Liver (tissue), 9 donors: ENCODE results near the gene CTTNBP2. TPM values are rescaled to one million over a fixed set of nuclear protein-coding genes. Genes with fewer than 3 reads are reported as not detected.

Experiments used
- DNase-seq: peaks from one replicate; pipeline ENCODE4 v3.0.0-alpha.2; 2017; ENCODE audit warnings: low spot score
- H3K27ac ChIP-seq, 2 donors: one replicate each; pipeline ENCODE4 v1.7.0; 2013; ENCODE audit warnings: inconsistent platforms in 2 of 2, low read length in 2 of 2, control low read depth in 1 of 2, low read depth in 1 of 2, mild to moderate bottlenecking in 1 of 2
- H3K27me3 ChIP-seq, 4 donors: one replicate each; pipeline versions ENCODE4 v1.6.1 to v1.7.0; 2013; ENCODE audit warnings: low read length in 3 of 4, inconsistent platforms in 1 of 4, mild to moderate bottlenecking in 1 of 4, moderate library complexity in 1 of 4; ENCODE audit not compliant: control insufficient read depth in 4 of 4, insufficient read depth in 4 of 4
- H3K36me3 ChIP-seq, 4 donors: one replicate each; pipeline versions ENCODE4 v1.6.1 to v1.7.0; 2013; ENCODE audit warnings: low read length in 3 of 4, mild to moderate bottlenecking in 3 of 4, low read depth in 1 of 4, moderate library complexity in 1 of 4; ENCODE audit not compliant: control insufficient read depth in 4 of 4, insufficient read depth in 3 of 4
- H3K4me1 ChIP-seq, 4 donors: one replicate each; pipeline versions ENCODE4 v1.6.1 to v1.7.0; 2013; ENCODE audit warnings: low read length in 3 of 4, mild to moderate bottlenecking in 3 of 4, moderate library complexity in 1 of 4; ENCODE audit not compliant: control insufficient read depth in 4 of 4, insufficient read depth in 4 of 4
- H3K4me3 ChIP-seq, 3 donors: one replicate each; pipeline versions ENCODE4 v1.6.1 to v1.7.0; 2013; ENCODE audit warnings: low read length in 3 of 3, control low read depth in 1 of 3, low read depth in 1 of 3, mild to moderate bottlenecking in 1 of 3
- H3K9ac ChIP-seq, 2 donors: one replicate each; pipeline ENCODE4 v1.7.0; 2013; ENCODE audit warnings: low read length in 2 of 2, mild to moderate bottlenecking in 2 of 2, moderate library complexity in 2 of 2, control low read depth in 1 of 2, low read depth in 1 of 2
- H3K9me3 ChIP-seq, 4 donors: one replicate each; pipeline versions ENCODE4 v1.6.1 to v1.7.0; 2013; ENCODE audit warnings: low read length in 3 of 4; ENCODE audit not compliant: control insufficient read depth in 4 of 4
- ATF3 ChIP-seq: IDR thresholded peaks from 2 replicates; pipeline ENCODE4 v1.6.1; 2016; ENCODE audit warnings: antibody characterized with exemption
- CTCF ChIP-seq: fragments of 150-350 bp; IDR thresholded peaks from 2 replicates; pipeline ENCODE4 v1.5.1; 2017; ENCODE audit warnings: improper control_type of control experiment, low read depth, low read length; ENCODE audit not compliant: missing input control
- EGR1 ChIP-seq, 2 donors: IDR thresholded peaks; 2 replicates each; pipeline ENCODE4 v1.6.1; 2016 to 2018; ENCODE audit warnings: antibody characterized with exemption in 2 of 2, low read depth in 2 of 2
- FOXA1 ChIP-seq: IDR thresholded peaks from 2 replicates; pipeline ENCODE4 v1.6.1; 2016; ENCODE audit warnings: antibody characterized with exemption
- FOXA2 ChIP-seq: IDR thresholded peaks from 2 replicates; pipeline ENCODE4 v1.6.1; 2016; ENCODE audit warnings: antibody characterized with exemption
- GABPA ChIP-seq, 2 donors: IDR thresholded peaks in 1 of 2; conservative IDR thresholded peaks in 1 of 2; 2 replicates each; pipeline ENCODE4 v1.6.1; 2016; ENCODE audit warnings: antibody characterized with exemption in 2 of 2, mild to moderate bottlenecking in 1 of 2, moderate library complexity in 1 of 2
- HNF4A ChIP-seq, 2 donors: conservative IDR thresholded peaks; 2 replicates each; pipeline ENCODE4 v1.6.1; 2016; ENCODE audit warnings: antibody characterized with exemption in 2 of 2, mild to moderate bottlenecking in 2 of 2
- HNF4G ChIP-seq: IDR thresholded peaks from 2 replicates; pipeline ENCODE4 v1.6.1; 2016; ENCODE audit warnings: antibody characterized with exemption
- JUND ChIP-seq, 2 donors: IDR thresholded peaks; 2 replicates each; pipeline ENCODE4 v1.6.1; 2016; ENCODE audit warnings: antibody characterized with exemption in 2 of 2
- NR2F2 ChIP-seq: IDR thresholded peaks from 2 replicates; pipeline ENCODE4 v1.6.1; 2016; ENCODE audit warnings: antibody characterized with exemption
- RAD21 ChIP-seq, 2 donors: IDR thresholded peaks; 2 replicates each; pipeline ENCODE4 v1.6.1; 2016; ENCODE audit warnings: antibody characterized with exemption in 2 of 2, mild to moderate bottlenecking in 2 of 2
- RXRA ChIP-seq, 2 donors: IDR thresholded peaks; 2 replicates each; pipeline ENCODE4 v1.6.1; 2017 to 2018; ENCODE audit warnings: antibody characterized with exemption in 2 of 2, mild to moderate bottlenecking in 1 of 2
- TAF1 ChIP-seq: conservative IDR thresholded peaks from 2 replicates; pipeline ENCODE4 v1.6.1; 2016; ENCODE audit warnings: antibody characterized with exemption, mild to moderate bottlenecking
- YY1 ChIP-seq: IDR thresholded peaks from 2 replicates; pipeline ENCODE4 v1.6.1; 2016; ENCODE audit warnings: antibody characterized with exemption, mild to moderate bottlenecking
- ZBTB33 ChIP-seq: IDR thresholded peaks from 2 replicates; pipeline ENCODE4 v1.6.1; 2016; ENCODE audit warnings: antibody characterized with exemption
- WGBS: extraction: QIAGEN DNeasy Blood & Tissue Kit; methylation state at CpG from one replicate; pipeline ENCODE4 v1.1.7; 2013; 5-methylcytosine and 5-hydroxymethylcytosine counted together
- polyA plus RNA-seq, 2 donors: library from polyadenylated mRNA; stranded (reverse) in 1 of 2; unstranded in 1 of 2; fragments of 200-250 nt in 1 of 2; fragments of >200 nt in 1 of 2; fragmentation: Nextera tagmentation in 1 of 2; extraction: Ambion mirVana in 1 of 2; gene quantifications; one replicate each; pipeline versions ENCODE4 v1.2.1 to v1.2.3, GENCODE V29; 2013 to 2015
- total RNA-seq, 2 donors: library from RNA; depleted of rRNA; stranded (reverse); fragments of >200 nt; gene quantifications; one replicate each; pipeline ENCODE4 v1.2.3, GENCODE V29; 2014
- TF ChIP-seq, protein P1 (sequence below): IDR thresholded peaks from 2 replicates; pipeline ENCODE4 v1.6.1; 2016; ENCODE audit warnings: antibody characterized with exemption
- donor health status: healthy.
- donor health status: healthy.
- donor health status: healthy.
- donor health status: healthy.
- donor health status: healthy.

The CTTNBP2 gene
- total and polyA plus RNA-seq, 4 donors, result 1.2 to 1.7 (median 1.5) TPM

GRCh38 chr7:117876761-117877160, 3.5 kb upstream of the CTTNBP2 start:
- TF ChIP-seq FOXA2, result no peak
- TF ChIP-seq HNF4A (conservative IDR thresholded peaks at IDR 0.05), result no peak
- TF ChIP-seq YY1, result no peak
- no peak for TF ChIP-seq HNF4G
- TF ChIP-seq NR2F2, result no peak
- no peak for TF ChIP-seq ATF3
- TF ChIP-seq RAD21 (IDR thresholded peaks at IDR 0.05), result no peak
- no peak for TF ChIP-seq RXRA (IDR thresholded peaks at IDR 0.05)
- TF ChIP-seq CTCF, result no peak
- TF ChIP-seq TAF1, result no peak
- no peak for TF ChIP-seq EGR1 (IDR thresholded peaks at IDR 0.05; ENCODE audit: low read depth in 2 of 2)
- no peak for TF ChIP-seq ZBTB33
- TF ChIP-seq, protein P1, sequence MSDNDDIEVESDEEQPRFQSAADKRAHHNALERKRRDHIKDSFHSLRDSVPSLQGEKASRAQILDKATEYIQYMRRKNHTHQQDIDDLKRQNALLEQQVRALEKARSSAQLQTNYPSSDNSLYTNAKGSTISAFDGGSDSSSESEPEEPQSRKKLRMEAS, result no peak
- TF ChIP-seq FOXA1, result no peak
- TF ChIP-seq JUND (IDR thresholded peaks at IDR 0.05), result no peak
- no peak for TF ChIP-seq GABPA (IDR thresholded peaks at IDR 0.05 in 1 of 2, conservative IDR thresholded peaks at IDR 0.05 in 1 of 2)
- WGBS, result 94% methylated on average over 1 of the region's 1 CpG
- H3K9ac ChIP-seq, result no peak overlapping the region

DNA sequence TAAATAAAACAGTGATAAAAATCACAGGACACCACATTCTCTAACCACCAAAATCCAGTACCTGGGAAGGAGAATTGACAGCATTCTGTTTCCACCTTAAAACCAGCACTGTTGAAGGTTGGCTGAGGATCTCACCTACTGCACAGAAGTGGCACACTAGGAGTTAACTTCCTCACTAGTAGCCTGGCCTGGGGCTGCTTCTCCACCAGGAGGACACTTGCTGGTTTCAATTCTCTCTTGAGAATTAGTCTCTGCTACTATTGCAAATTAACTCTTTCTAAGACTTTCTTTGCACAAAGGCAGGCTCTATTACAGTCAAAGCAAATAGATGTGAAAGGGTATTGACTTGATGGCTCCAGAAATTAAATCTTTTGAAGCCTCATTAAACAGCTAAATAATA, 2.3 kb upstream of the CTTNBP2 start:
- Histone ChIP-seq H3K4me3 (no peak overlapping the region), H3K9ac (no peak overlapping the region), H3K9me3 (no peaks in the 10 kb centered on the region), H3K27ac (no peak overlapping the region), H3K36me3 (no peaks in the 10 kb centered on the region), H3K4me1 (peaks cover 2 to 21% (median 13%) of the 10 kb centered on the region in 4 donors), H3K27me3 (no peaks in the 10 kb centered on the region)
- TF ChIP-seq EGR1 (IDR thresholded peaks at IDR 0.05; ENCODE audit: low read depth in 2 of 2), result no peak
- peak; percentile 20 for TF ChIP-seq CTCF
- TF ChIP-seq RAD21 (IDR thresholded peaks at IDR 0.05), result peak in 1 of 2 donors; percentile 37
- no peak for TF ChIP-seq FOXA1
- TF ChIP-seq, protein P1, result no peak
- TF ChIP-seq FOXA2, result no peak
- DNase-seq, result no peak

More at GRCh38 chr7:117876761-117877160, 3.5 kb upstream of the CTTNBP2 start:
- H3K4me3 ChIP-seq, result no peak overlapping the region
- H3K9me3 ChIP-seq, result no peaks in the 10 kb centered on the region
- no peak for DNase-seq
- H3K36me3 ChIP-seq, result no peaks in the 10 kb centered on the region
- H3K27me3 ChIP-seq, result no peaks in the 10 kb centered on the region
- peaks cover 2 to 21% (median 13%) of the 10 kb centered on the region in 4 donors for H3K4me1 ChIP-seq
- H3K27ac ChIP-seq, result no peak overlapping the region
